ENCODE measurements around the gene PUS10. TPM values are rescaled to one million over a fixed set of nuclear protein-coding genes. Genes with fewer than 3 reads are reported as not detected.

Gene PUS10
- total and polyA plus RNA-seq, 2 of the 4 experiments (the other 2 are of a cell fraction), result 4.4 to 5.7 TPM

- Histone ChIP-seq H3K9me1 (ENCODE audit: insufficient read depth, low read length) (peaks cover 2% of the 10 kb centered on the region; the same call in 1 of the 2 replicates), H2AK9ac (replicated peaks; ENCODE audit: low read depth, low read length, poor library complexity) (no peak overlapping the region), H4K20me1 (ENCODE audit: insufficient read depth, low read length) (no peaks in the 10 kb centered on the region), H2AK5ac (ENCODE audit: low read depth, low read length) (no peak overlapping the region), H3K4me2 (ENCODE audit: low read depth, low read length) (no peak overlapping the region), H2BK20ac (ENCODE audit: low read depth, low read length) (no peak overlapping the region), H3K27ac (ENCODE audit: insufficient read depth, low read length) (no peak overlapping the region), H2AFZ (replicated peaks; ENCODE audit: low read length, poor library complexity) (no peak overlapping the region), H4K8ac (ENCODE audit: low read depth in 2 of 2, low read length in 2 of 2) (no peak overlapping the region), H2BK120ac (ENCODE audit: low read depth, low read length) (no peak overlapping the region), H2BK5ac (ENCODE audit: low read depth, low read length, poor library complexity, severe bottlenecking) (no peak overlapping the region), H3K4ac (ENCODE audit: low read depth, low read length) (no peak overlapping the region), H3K4me1 (ENCODE audit: control insufficient read depth, insufficient read depth, low read length) (no peaks in the 10 kb centered on the region; the same call in 1 of the 2 replicates), H4K5ac (ENCODE audit: low read depth, low read length) (no peak overlapping the region), H4K91ac (ENCODE audit: insufficient read depth, low read depth, low read length) (no peak overlapping the region), H3K9ac (ENCODE audit: low read depth, low read length) (no peak overlapping the region), H2BK15ac (ENCODE audit: low read depth, low read length) (no peak overlapping the region), H3K4me3 (ENCODE audit: insufficient read depth, low read depth, low read length) (no peak overlapping the region), H3K79me1 (ENCODE audit: low read depth in 1 of 2, low read length in 2 of 2) (no peaks in the 10 kb centered on the region), H3K27me3 (ENCODE audit: control insufficient read depth, insufficient read depth, low read length) (no peaks in the 10 kb centered on the region), H3K14ac (replicated peaks; ENCODE audit: low read depth, low read length) (no peak overlapping the region), H3K18ac (ENCODE audit: low read depth, low read length) (no peak overlapping the region), H3K9me3 (ENCODE audit: control insufficient read depth, insufficient read depth, low read length) (no peaks in the 10 kb centered on the region), H3K56ac (ENCODE audit: extremely low read depth, insufficient read depth, low read length) (no peak overlapping the region), H3K36me3 (ENCODE audit: control insufficient read depth, insufficient read depth, low read length) (no peaks in the 10 kb centered on the region), H3K23ac (ENCODE audit: low read depth, low read length) (no peak overlapping the region)
- dilution Hi-C loops (cut with HindIII; ENCODE audit: low sequenced_read_pairs, unreplicated experiment) (no loop called here), in situ Hi-C loops (cut with MboI; ENCODE audit: low sequenced_read_pairs) (no loop called here), intact Hi-C loops (cut with micrococcal nuclease) (no loop called here)
- ChIA-PET POLR2A (ENCODE audit: unreplicated experiment) (no interaction called here), CTCF (interaction anchor here (1.0 kb wide), 1 partner anchor 8 kb away, joined by 5 read pairs; no protein-coding TSS in a partner anchor)
- WGBS, 2 experiments (ENCODE audit: extremely low coverage in 2 of 2, insufficient read length in 1 of 2), result no CpG with 5 or more reads among the region's 3 CpGs
- ATAC-seq (ENCODE audit: low read depth), result no peak
- no peak for DNase-seq
- TF ChIP-seq ELK1 (IDR thresholded peaks at IDR 0.05; ENCODE audit: borderline replicate concordance, low read depth, low read length) (no peak), CHD1 (IDR thresholded peaks at IDR 0.05; ENCODE audit: low read depth, low read length) (no peak), BHLHE40 (IDR thresholded peaks at IDR 0.05; ENCODE audit: low read depth, low read length) (no peak), NFE2L2 (IDR thresholded peaks at IDR 0.05; ENCODE audit: low read depth, low read length) (no peak), FOS (IDR thresholded peaks at IDR 0.05; ENCODE audit: low read depth, low read length) (no peak), POLR2A (IDR thresholded peaks at IDR 0.05; ENCODE audit: low read depth, low read length) (no peak), MXI1 (IDR thresholded peaks at IDR 0.05; ENCODE audit: borderline replicate concordance, low read depth, low read length) (no peak), USF2 (IDR thresholded peaks at IDR 0.05; ENCODE audit: low read depth, low read length) (no peak)
- BruUV-seq (replicated peaks), result no TSS peak
Measured at GRCh38 chr2:60976256-60976850, 41.7 kb downstream of the PUS10 start.
